HFFc6 (cell line): ENCODE results near the gene LZTFL1. TPM values are rescaled to one million over a fixed set of nuclear protein-coding genes. Genes with fewer than 3 reads are reported as not detected.
A peak's percentile ranks its signal among the peaks of the same experiment; 100 is the strongest.

Experiments
- DNase-seq: peaks from one replicate; pipeline ENCODE4 v3.0.0-alpha.2; 2018
- H3K27ac Mint-ChIP-seq: 2 replicates; pipeline ENCODE4 v1.8.0; 2020; ENCODE audit warnings: mild to moderate bottlenecking, mixed read lengths
- H3K27me3 Mint-ChIP-seq: 2 replicates; pipeline ENCODE4 v1.8.0; 2021; ENCODE audit warnings: mild to moderate bottlenecking, moderate library complexity, mixed read lengths; ENCODE audit not compliant: insufficient read depth
- H3K36me3 Mint-ChIP-seq: 2 replicates; pipeline ENCODE4 v1.8.0; 2021; ENCODE audit warnings: low read depth, mixed read lengths
- H3K4me1 Mint-ChIP-seq: 2 replicates; pipeline ENCODE4 v1.8.0; 2020; ENCODE audit warnings: low read depth, mixed read lengths
- H3K4me3 Mint-ChIP-seq: 2 replicates; pipeline ENCODE4 v1.8.0; 2020; ENCODE audit warnings: mild to moderate bottlenecking, moderate library complexity, mixed read lengths
- H3K9me3 Mint-ChIP-seq: 2 replicates; pipeline ENCODE4 v1.8.0; 2020; ENCODE audit warnings: mild to moderate bottlenecking, mixed read lengths
- total RNA-seq, 6 experiments: library from RNA; stranded (reverse); fragmentation: NEBNext Ultra II Directional; extraction: Animal tissue kit (Norgen Biotek cat#: 25700); gene quantifications; 2 replicates in 1 of 6; 3 replicates in 5 of 6; pipeline ENCODE4 v1.2.3, GENCODE V29; 2021
- TF ChIP-seq, protein P1 (sequence below): fragments of 200-600 bp; sonication (generic); IDR thresholded peaks from 2 replicates; pipeline ENCODE4 v1.5.0; 2021; ENCODE audit warnings: antibody characterized with exemption, mild to moderate bottlenecking

LZTFL1 gene
- total RNA-seq, 6 experiments from 2014 or later: 13.0 to 20.0 (median 15.8) TPM

- TF ChIP-seq, protein P1, sequence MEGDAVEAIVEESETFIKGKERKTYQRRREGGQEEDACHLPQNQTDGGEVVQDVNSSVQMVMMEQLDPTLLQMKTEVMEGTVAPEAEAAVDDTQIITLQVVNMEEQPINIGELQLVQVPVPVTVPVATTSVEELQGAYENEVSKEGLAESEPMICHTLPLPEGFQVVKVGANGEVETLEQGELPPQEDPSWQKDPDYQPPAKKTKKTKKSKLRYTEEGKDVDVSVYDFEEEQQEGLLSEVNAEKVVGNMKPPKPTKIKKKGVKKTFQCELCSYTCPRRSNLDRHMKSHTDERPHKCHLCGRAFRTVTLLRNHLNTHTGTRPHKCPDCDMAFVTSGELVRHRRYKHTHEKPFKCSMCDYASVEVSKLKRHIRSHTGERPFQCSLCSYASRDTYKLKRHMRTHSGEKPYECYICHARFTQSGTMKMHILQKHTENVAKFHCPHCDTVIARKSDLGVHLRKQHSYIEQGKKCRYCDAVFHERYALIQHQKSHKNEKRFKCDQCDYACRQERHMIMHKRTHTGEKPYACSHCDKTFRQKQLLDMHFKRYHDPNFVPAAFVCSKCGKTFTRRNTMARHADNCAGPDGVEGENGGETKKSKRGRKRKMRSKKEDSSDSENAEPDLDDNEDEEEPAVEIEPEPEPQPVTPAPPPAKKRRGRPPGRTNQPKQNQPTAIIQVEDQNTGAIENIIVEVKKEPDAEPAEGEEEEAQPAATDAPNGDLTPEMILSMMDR: no peak
- no peak for DNase-seq
- Mint-ChIP-seq H3K27me3 (peaks cover 48% of the 10 kb centered on the region), H3K9me3 (no peaks in the 10 kb centered on the region), H3K27ac (no peak overlapping the region), H3K36me3 (no peaks in the 10 kb centered on the region), H3K4me1 (no peaks in the 10 kb centered on the region), H3K4me3 (no peak overlapping the region)
Observed at GRCh38 chr3:45848392-45848791, 6.5 kb upstream of the LZTFL1 start.

GRCh38 chr3:45844616-45845015 lies 2.7 kb upstream of the LZTFL1 start:
- peaks cover 30% of the 10 kb centered on the region for H3K27me3 Mint-ChIP-seq

GRCh38 chr3:45842851-45843625 lies 1.1 kb upstream of the LZTFL1 start:
- Mint-ChIP-seq H3K4me1 (peaks cover 14% of the 10 kb centered on the region), H3K27ac (no peak overlapping the region), H3K9me3 (no peaks in the 10 kb centered on the region), H3K36me3 (no peaks in the 10 kb centered on the region), H3K27me3 (peaks cover 20% of the 10 kb centered on the region), H3K4me3 (peak overlapping the region; percentile 92)
- no peak for DNase-seq
- TF ChIP-seq, protein P1: no peak

More at GRCh38 chr3:45844616-45845015, 2.7 kb upstream of the LZTFL1 start:
- H3K27ac Mint-ChIP-seq: no peak overlapping the region
- TF ChIP-seq, protein P1: no peak
- H3K9me3 Mint-ChIP-seq: no peaks in the 10 kb centered on the region
- no peak overlapping the region for H3K4me3 Mint-ChIP-seq
- DNase-seq: no peak
- no peaks in the 10 kb centered on the region for H3K36me3 Mint-ChIP-seq
- peaks cover 14% of the 10 kb centered on the region for H3K4me1 Mint-ChIP-seq

GRCh38 chr3:45841420-45841756 lies 531 bp downstream of the LZTFL1 start:
- TF ChIP-seq, protein P1: no peak
- Mint-ChIP-seq H3K27ac (peak overlapping the region; percentile 96), H3K9me3 (no peaks in the 10 kb centered on the region), H3K4me3 (peak overlapping the region; percentile 92), H3K4me1 (peaks cover 14% of the 10 kb centered on the region), H3K27me3 (peaks cover 6% of the 10 kb centered on the region; the same call in 1 of the 2 replicates), H3K36me3 (no peaks in the 10 kb centered on the region)
- DNase-seq: peak; percentile 19

DNA sequence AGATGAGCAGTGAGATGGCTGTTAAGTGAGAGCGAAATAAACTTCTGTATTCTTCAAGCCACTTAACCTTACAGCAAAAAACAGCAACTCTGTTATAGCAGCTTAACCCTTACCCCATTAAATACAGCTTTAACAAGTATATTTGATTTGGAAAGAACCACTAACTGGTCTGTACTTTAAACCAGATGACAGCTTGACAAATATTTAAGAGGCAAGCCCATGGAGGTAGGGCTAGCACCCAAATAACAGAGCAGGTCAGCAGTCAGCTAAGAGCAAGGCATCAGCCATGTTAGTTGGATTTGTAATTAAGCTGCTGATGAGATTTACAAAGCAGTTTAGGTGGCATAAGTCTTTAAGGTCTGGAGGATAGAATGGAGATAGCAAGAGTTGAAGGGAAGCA lies 3.5 kb downstream of the LZTFL1 start:
- Mint-ChIP-seq H3K9me3 (no peaks in the 10 kb centered on the region), H3K4me1 (peaks cover 14% of the 10 kb centered on the region), H3K4me3 (no peak overlapping the region), H3K27me3 (no peaks in the 10 kb centered on the region), H3K27ac (no peak overlapping the region), H3K36me3 (no peaks in the 10 kb centered on the region)
- DNase-seq: no peak
- TF ChIP-seq, protein P1: no peak
